ENCODE results near the gene LDLRAD3.
"Not testable (repeated sequence)": the region's sequence is repeated elsewhere in the genome, so short reads cannot be mapped to it uniquely, and the experiment has no call there.

DNA sequence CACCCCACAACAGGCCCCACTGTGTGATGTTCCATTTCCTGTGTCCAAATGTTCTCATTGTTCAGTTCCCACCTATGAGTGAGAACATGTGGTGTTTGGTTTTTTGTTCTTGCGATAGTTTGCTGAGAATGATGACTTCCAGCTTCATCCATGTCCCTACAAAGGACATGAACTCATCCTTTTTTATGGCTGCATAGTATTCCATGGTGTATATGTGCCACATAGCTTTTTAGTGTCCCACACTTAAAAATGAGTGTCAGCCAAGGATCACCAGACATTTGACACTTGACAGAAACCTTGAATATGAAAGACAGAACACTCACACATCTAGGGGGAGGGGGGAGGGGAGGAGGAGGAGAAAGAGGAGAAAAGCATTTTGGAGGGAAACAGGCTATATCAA, 245.9 kb downstream of the LDLRAD3 start:
- TF ChIP-seq, protein P1, sequence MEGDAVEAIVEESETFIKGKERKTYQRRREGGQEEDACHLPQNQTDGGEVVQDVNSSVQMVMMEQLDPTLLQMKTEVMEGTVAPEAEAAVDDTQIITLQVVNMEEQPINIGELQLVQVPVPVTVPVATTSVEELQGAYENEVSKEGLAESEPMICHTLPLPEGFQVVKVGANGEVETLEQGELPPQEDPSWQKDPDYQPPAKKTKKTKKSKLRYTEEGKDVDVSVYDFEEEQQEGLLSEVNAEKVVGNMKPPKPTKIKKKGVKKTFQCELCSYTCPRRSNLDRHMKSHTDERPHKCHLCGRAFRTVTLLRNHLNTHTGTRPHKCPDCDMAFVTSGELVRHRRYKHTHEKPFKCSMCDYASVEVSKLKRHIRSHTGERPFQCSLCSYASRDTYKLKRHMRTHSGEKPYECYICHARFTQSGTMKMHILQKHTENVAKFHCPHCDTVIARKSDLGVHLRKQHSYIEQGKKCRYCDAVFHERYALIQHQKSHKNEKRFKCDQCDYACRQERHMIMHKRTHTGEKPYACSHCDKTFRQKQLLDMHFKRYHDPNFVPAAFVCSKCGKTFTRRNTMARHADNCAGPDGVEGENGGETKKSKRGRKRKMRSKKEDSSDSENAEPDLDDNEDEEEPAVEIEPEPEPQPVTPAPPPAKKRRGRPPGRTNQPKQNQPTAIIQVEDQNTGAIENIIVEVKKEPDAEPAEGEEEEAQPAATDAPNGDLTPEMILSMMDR (conservative IDR thresholded peaks at IDR 0.05; ENCODE audit: low read length): not testable (repeated sequence)
- TF ChIP-seq EZH2phosphoT487 (IDR thresholded peaks at IDR 0.05; ENCODE audit: borderline replicate concordance, low read depth, low read length): not testable (repeated sequence)
